ENCODE results near the gene TRPM3.

Gene TRPM3

DNA sequence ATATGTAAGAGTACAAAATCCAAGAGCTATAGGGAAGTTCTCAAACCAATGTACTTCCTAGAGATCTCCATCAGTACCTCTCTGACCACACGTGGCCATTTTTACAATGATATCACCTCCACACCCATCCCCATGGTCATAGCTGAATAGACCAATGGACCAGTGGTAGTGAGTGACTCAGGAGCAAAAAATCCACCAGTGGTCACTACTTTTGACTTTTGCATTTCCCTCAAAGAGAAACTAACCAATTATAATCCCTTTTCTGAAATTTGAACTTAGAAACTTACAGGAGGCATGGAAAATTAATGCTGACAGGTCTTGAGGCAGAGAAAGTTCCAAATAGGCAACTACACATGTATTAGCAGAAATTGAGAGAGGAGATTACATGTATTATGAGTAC, 238.4 kb downstream of the TRPM3 start:
- H3K9ac ChIP-seq (ENCODE audit: low read length) = no peak overlapping the region
- H3K27me3 ChIP-seq (replicated peaks; ENCODE audit: insufficient read depth, low read length) = no peaks in the 10 kb centered on the region
- no peak for DNase-seq
- H2AFZ ChIP-seq (ENCODE audit: low read length) = no peak overlapping the region
- H3F3A ChIP-seq (ENCODE audit: insufficient read depth, low read length) = no peaks in the 10 kb centered on the region
- no peaks in the 10 kb centered on the region for H3K9me3 ChIP-seq (replicated peaks; ENCODE audit: insufficient read depth, low read length)
- H3K9me2 ChIP-seq (replicated peaks; ENCODE audit: insufficient read depth, low read length) = no peaks in the 10 kb centered on the region
- H3K4me3 ChIP-seq (ENCODE audit: low read length) = no peak overlapping the region
- H3K36me3 ChIP-seq (replicated peaks; ENCODE audit: insufficient read depth, low read length) = no peaks in the 10 kb centered on the region
- no peak overlapping the region for H3K4me2 ChIP-seq (ENCODE audit: low read depth, low read length)
- no peaks in the 10 kb centered on the region for H3K4me1 ChIP-seq (ENCODE audit: low read length)
- H3K79me2 ChIP-seq (ENCODE audit: low read length) = no peaks in the 10 kb centered on the region
- TF ChIP-seq, protein P1, sequence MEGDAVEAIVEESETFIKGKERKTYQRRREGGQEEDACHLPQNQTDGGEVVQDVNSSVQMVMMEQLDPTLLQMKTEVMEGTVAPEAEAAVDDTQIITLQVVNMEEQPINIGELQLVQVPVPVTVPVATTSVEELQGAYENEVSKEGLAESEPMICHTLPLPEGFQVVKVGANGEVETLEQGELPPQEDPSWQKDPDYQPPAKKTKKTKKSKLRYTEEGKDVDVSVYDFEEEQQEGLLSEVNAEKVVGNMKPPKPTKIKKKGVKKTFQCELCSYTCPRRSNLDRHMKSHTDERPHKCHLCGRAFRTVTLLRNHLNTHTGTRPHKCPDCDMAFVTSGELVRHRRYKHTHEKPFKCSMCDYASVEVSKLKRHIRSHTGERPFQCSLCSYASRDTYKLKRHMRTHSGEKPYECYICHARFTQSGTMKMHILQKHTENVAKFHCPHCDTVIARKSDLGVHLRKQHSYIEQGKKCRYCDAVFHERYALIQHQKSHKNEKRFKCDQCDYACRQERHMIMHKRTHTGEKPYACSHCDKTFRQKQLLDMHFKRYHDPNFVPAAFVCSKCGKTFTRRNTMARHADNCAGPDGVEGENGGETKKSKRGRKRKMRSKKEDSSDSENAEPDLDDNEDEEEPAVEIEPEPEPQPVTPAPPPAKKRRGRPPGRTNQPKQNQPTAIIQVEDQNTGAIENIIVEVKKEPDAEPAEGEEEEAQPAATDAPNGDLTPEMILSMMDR (IDR thresholded peaks at IDR 0.05; ENCODE audit: low read length) = no peak
- TF ChIP-seq EZH2phosphoT487 (IDR thresholded peaks at IDR 0.05; ENCODE audit: low read length) (no peak), EZH2 (optimal IDR thresholded peaks at IDR 0.05; ENCODE audit: low read depth, low read length) (no peak)
- H3K27ac ChIP-seq (ENCODE audit: low read length) = no peak overlapping the region
- no peaks in the 10 kb centered on the region for H4K20me1 ChIP-seq (ENCODE audit: insufficient read depth, low read length)

DNA sequence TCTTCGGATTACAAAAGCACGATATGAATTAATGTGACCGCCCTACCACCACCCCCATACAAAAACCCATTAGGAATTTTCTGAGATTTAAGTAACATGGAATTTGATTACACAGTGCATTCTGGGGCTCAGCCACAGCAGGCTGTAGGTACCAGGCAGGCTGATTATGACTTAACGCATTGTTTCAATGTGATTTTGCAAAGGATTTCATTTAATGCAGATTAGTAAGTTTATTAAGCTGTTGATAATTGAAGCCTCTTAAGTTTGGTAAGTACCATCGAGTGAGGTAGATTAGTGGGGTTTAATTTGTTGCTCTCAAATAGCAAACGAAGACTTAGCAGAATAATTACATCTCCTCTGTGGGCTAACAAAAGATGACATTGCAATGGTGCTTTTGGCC, 240.1 kb downstream of the TRPM3 start:
- H3F3A ChIP-seq (ENCODE audit: insufficient read depth, low read length) = no peaks in the 10 kb centered on the region
- no peaks in the 10 kb centered on the region for H3K36me3 ChIP-seq (replicated peaks; ENCODE audit: insufficient read depth, low read length)
- no peak overlapping the region for H3K9ac ChIP-seq (ENCODE audit: low read length)
- H3K9me3 ChIP-seq (replicated peaks; ENCODE audit: insufficient read depth, low read length) = no peaks in the 10 kb centered on the region
- TF ChIP-seq, protein P1 (IDR thresholded peaks at IDR 0.05; ENCODE audit: low read length) = no peak
- TF ChIP-seq EZH2 (optimal IDR thresholded peaks at IDR 0.05; ENCODE audit: low read depth, low read length) (no peak), EZH2phosphoT487 (IDR thresholded peaks at IDR 0.05; ENCODE audit: low read length) (no peak)
- no peak overlapping the region for H3K27ac ChIP-seq (ENCODE audit: low read length)
- H4K20me1 ChIP-seq (ENCODE audit: insufficient read depth, low read length) = no peaks in the 10 kb centered on the region
- no peak overlapping the region for H3K4me3 ChIP-seq (ENCODE audit: low read length)
- no peaks in the 10 kb centered on the region for H3K27me3 ChIP-seq (replicated peaks; ENCODE audit: insufficient read depth, low read length)
- DNase-seq = no peak
- no peaks in the 10 kb centered on the region for H3K4me1 ChIP-seq (ENCODE audit: low read length)
- H3K79me2 ChIP-seq (ENCODE audit: low read length) = no peaks in the 10 kb centered on the region
- H2AFZ ChIP-seq (ENCODE audit: low read length) = no peak overlapping the region
- no peaks in the 10 kb centered on the region for H3K9me2 ChIP-seq (replicated peaks; ENCODE audit: insufficient read depth, low read length)
- H3K4me2 ChIP-seq (ENCODE audit: low read depth, low read length) = no peak overlapping the region

DNA sequence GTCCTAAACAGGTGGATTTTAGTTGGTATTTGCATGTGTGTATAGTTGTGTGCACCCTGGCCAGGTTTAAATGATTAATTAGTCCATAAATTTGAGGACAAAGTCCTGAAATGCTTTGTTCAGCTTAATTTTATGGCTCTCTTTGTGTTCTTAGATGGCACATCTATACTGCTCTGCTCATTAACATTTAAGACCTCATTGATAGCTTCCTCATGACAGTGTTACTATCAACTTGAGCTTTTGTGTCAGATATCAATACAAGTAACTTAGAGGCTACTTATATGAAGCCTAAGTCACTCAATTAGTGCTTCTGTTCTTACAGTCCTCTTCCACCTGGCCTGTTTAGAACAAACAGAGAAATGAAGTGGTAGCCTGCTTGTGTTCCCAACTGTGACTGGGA, 240.9 kb downstream of the TRPM3 start:
- Histone ChIP-seq H3K79me2 (ENCODE audit: low read length) (no peaks in the 10 kb centered on the region), H3K4me1 (ENCODE audit: low read length) (no peaks in the 10 kb centered on the region), H2AFZ (ENCODE audit: low read length) (no peak overlapping the region), H3F3A (ENCODE audit: insufficient read depth, low read length) (no peaks in the 10 kb centered on the region), H3K9me2 (replicated peaks; ENCODE audit: insufficient read depth, low read length) (no peaks in the 10 kb centered on the region), H3K27ac (ENCODE audit: low read length) (no peak overlapping the region), H3K4me2 (ENCODE audit: low read depth, low read length) (no peak overlapping the region), H3K4me3 (ENCODE audit: low read length) (no peak overlapping the region), H4K20me1 (ENCODE audit: insufficient read depth, low read length) (no peaks in the 10 kb centered on the region), H3K9me3 (replicated peaks; ENCODE audit: insufficient read depth, low read length) (no peaks in the 10 kb centered on the region), H3K27me3 (replicated peaks; ENCODE audit: insufficient read depth, low read length) (no peaks in the 10 kb centered on the region), H3K36me3 (replicated peaks; ENCODE audit: insufficient read depth, low read length) (no peaks in the 10 kb centered on the region), H3K9ac (ENCODE audit: low read length) (no peak overlapping the region)
- TF ChIP-seq, protein P1 (IDR thresholded peaks at IDR 0.05; ENCODE audit: low read length) = no peak
- no peak for TF ChIP-seq EZH2phosphoT487 (IDR thresholded peaks at IDR 0.05; ENCODE audit: low read length)
- DNase-seq = no peak
